ENCODE results near the gene MKRN2. TPM values are rescaled to one million over a fixed set of nuclear protein-coding genes. Genes with fewer than 3 reads are reported as not detected.

MKRN2 gene
- total RNA-seq, 1 experiment from 2014 or later: 20.3 TPM

GRCh38 chr3:12561397-12561796 lies 4.5 kb downstream of the MKRN2 start:
- Mint-ChIP-seq H3K9me3 (ENCODE audit: low read depth, unreplicated experiment) (no peaks in the 10 kb centered on the region), H3K27ac (ENCODE audit: unreplicated experiment) (no peak overlapping the region), H3K4me1 (ENCODE audit: low read depth, unreplicated experiment) (peaks cover 21% of the 10 kb centered on the region), H3K4me3 (ENCODE audit: low read depth, unreplicated experiment) (no peak overlapping the region), H3K36me3 (ENCODE audit: insufficient read depth, unreplicated experiment) (peaks cover 15% of the 10 kb centered on the region), H3K27me3 (ENCODE audit: unreplicated experiment) (no peaks in the 10 kb centered on the region)
- intact Hi-C loops (cut with micrococcal nuclease; ENCODE audit: unreplicated experiment): no loop called here
- no TSS peak for BruUV-seq (replicated peaks)
- TF ChIP-seq CTCF (IDR thresholded peaks at IDR 0.05; ENCODE audit: unreplicated experiment): no peak
- CTCF ChIA-PET: no interaction called here
- DNase-seq: no peak

GRCh38 chr3:12562451-12562850 lies 5.6 kb downstream of the MKRN2 start:
- Mint-ChIP-seq H3K36me3 (ENCODE audit: insufficient read depth, unreplicated experiment) (peaks cover 4% of the 10 kb centered on the region), H3K4me3 (ENCODE audit: low read depth, unreplicated experiment) (no peak overlapping the region), H3K27ac (ENCODE audit: unreplicated experiment) (no peak overlapping the region), H3K4me1 (ENCODE audit: low read depth, unreplicated experiment) (peaks cover 18% of the 10 kb centered on the region), H3K27me3 (ENCODE audit: unreplicated experiment) (no peaks in the 10 kb centered on the region), H3K9me3 (ENCODE audit: low read depth, unreplicated experiment) (no peaks in the 10 kb centered on the region)
- DNase-seq: no peak
- CTCF ChIA-PET: no interaction called here
- BruUV-seq (replicated peaks): no TSS peak
- TF ChIP-seq CTCF (IDR thresholded peaks at IDR 0.05; ENCODE audit: unreplicated experiment): no peak
- intact Hi-C loops (cut with micrococcal nuclease; ENCODE audit: unreplicated experiment): no loop called here

GRCh38 chr3:12566976-12567375 lies 10.1 kb downstream of the MKRN2 start:
- Mint-ChIP-seq H3K4me3 (ENCODE audit: low read depth, unreplicated experiment) (no peak overlapping the region), H3K27me3 (ENCODE audit: unreplicated experiment) (no peaks in the 10 kb centered on the region), H3K27ac (ENCODE audit: unreplicated experiment) (no peak overlapping the region), H3K4me1 (ENCODE audit: low read depth, unreplicated experiment) (peaks cover 9% of the 10 kb centered on the region), H3K36me3 (ENCODE audit: insufficient read depth, unreplicated experiment) (peaks cover 22% of the 10 kb centered on the region), H3K9me3 (ENCODE audit: low read depth, unreplicated experiment) (no peaks in the 10 kb centered on the region)
- TF ChIP-seq CTCF (IDR thresholded peaks at IDR 0.05; ENCODE audit: unreplicated experiment): no peak
- no peak for DNase-seq
- intact Hi-C loops (cut with micrococcal nuclease; ENCODE audit: unreplicated experiment): no loop called here
- CTCF ChIA-PET: no interaction called here
- no TSS peak for BruUV-seq (replicated peaks)

GRCh38 chr3:12568747-12569146 lies 11.9 kb downstream of the MKRN2 start:
- no peak for DNase-seq
- Mint-ChIP-seq H3K4me1 (ENCODE audit: low read depth, unreplicated experiment) (no peaks in the 10 kb centered on the region), H3K4me3 (ENCODE audit: low read depth, unreplicated experiment) (no peak overlapping the region), H3K27me3 (ENCODE audit: unreplicated experiment) (no peaks in the 10 kb centered on the region), H3K27ac (ENCODE audit: unreplicated experiment) (no peak overlapping the region), H3K9me3 (ENCODE audit: low read depth, unreplicated experiment) (no peaks in the 10 kb centered on the region), H3K36me3 (ENCODE audit: insufficient read depth, unreplicated experiment) (peaks cover 36% of the 10 kb centered on the region)
- intact Hi-C loops (cut with micrococcal nuclease; ENCODE audit: unreplicated experiment): no loop called here
- BruUV-seq (replicated peaks): no TSS peak
- TF ChIP-seq CTCF (IDR thresholded peaks at IDR 0.05; ENCODE audit: unreplicated experiment): no peak
- CTCF ChIA-PET: interaction anchor here (0.6 kb wide), 1 partner anchor 298 kb away, joined by 4 read pairs; no protein-coding TSS in a partner anchor

All from Calu3 (cell line).